Karpas-422 (cell line): ENCODE results near the gene MFAP2. TPM values are rescaled to one million over a fixed set of nuclear protein-coding genes. Genes with fewer than 3 reads are reported as not detected.

Experiments
- DNase-seq: peaks from one replicate; pipeline ENCODE4 v3.0.0-alpha.2; 2015
- H2AFZ ChIP-seq: fragments of 200-600 bp; sonication (generic); 2 replicates; pipeline ENCODE4 v1.6.1; 2014; ENCODE audit warnings: antibody characterized with exemption, low read length, mixed read lengths
- H3K27ac ChIP-seq: fragments of 200-600 bp; sonication (generic); 2 replicates; pipeline ENCODE4 v1.5.1; 2014; ENCODE audit warnings: mild to moderate bottlenecking, low read length, moderate library complexity
- H3K27me3 ChIP-seq: fragments of 200-600 bp; sonication (generic); 2 replicates; pipeline ENCODE4 v1.6.1; 2014; ENCODE audit warnings: low read length, mixed read lengths
- H3K36me3 ChIP-seq: fragments of 200-600 bp; sonication (generic); 2 replicates; pipeline ENCODE4 v1.6.1; 2014; ENCODE audit warnings: low read length, mixed read lengths; ENCODE audit not compliant: insufficient read depth
- H3K4me1 ChIP-seq: fragments of 200-600 bp; sonication (generic); 2 replicates; pipeline ENCODE4 v1.6.1; 2014; ENCODE audit warnings: mild to moderate bottlenecking, low read length, mixed read lengths
- H3K4me2 ChIP-seq: fragments of 200-600 bp; sonication (generic); 2 replicates; pipeline ENCODE4 v1.6.1; 2014; ENCODE audit warnings: low read length, low read depth, mild to moderate bottlenecking; ENCODE audit not compliant: poor library complexity, severe bottlenecking
- H3K4me3 ChIP-seq: fragments of 200-600 bp; sonication (generic); 2 replicates; pipeline ENCODE4 v1.5.1; 2014; ENCODE audit warnings: mild to moderate bottlenecking, antibody characterized with exemption, low read length, mixed read lengths
- H3K79me2 ChIP-seq: fragments of 200-600 bp; sonication (generic); 2 replicates; pipeline ENCODE4 v1.6.1; 2014; ENCODE audit warnings: mild to moderate bottlenecking, low read length, mixed read lengths
- H3K9ac ChIP-seq: fragments of 200-600 bp; sonication (generic); 2 replicates; pipeline ENCODE4 v1.6.0; 2014; ENCODE audit warnings: low read length
- H3K9me2 ChIP-seq: fragments of 200-600 bp; sonication (generic), shearing (Covaris generic); replicated peaks from 2 replicates; pipeline ENCODE4 v1.6.0; 2014; ENCODE audit warnings: mild to moderate bottlenecking, low read length, moderate library complexity; ENCODE audit not compliant: insufficient read depth
- H3K9me3 ChIP-seq: fragments of 300-700, 200-600 bp; sonication (generic); 2 replicates; pipeline ENCODE4 v1.6.1; 2014; ENCODE audit warnings: low read length, mixed read lengths
- H4K20me1 ChIP-seq: fragments of 200-600 bp; sonication (generic); 2 replicates; pipeline ENCODE4 v1.6.1; 2014; ENCODE audit warnings: mild to moderate bottlenecking, antibody characterized with exemption, low read length, low read depth; ENCODE audit not compliant: insufficient read depth
- total RNA-seq: library from RNA; depleted of rRNA; stranded (reverse); fragments of >200 nt; shearing (Covaris generic); gene quantifications from 2 replicates; pipeline ENCODE4 v1.2.3, GENCODE V29; 2014; ENCODE audit warnings: low replicate concordance; rRNA removed

The MFAP2 gene, protein sequence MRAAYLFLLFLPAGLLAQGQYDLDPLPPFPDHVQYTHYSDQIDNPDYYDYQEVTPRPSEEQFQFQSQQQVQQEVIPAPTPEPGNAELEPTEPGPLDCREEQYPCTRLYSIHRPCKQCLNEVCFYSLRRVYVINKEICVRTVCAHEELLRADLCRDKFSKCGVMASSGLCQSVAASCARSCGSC
- not detected in 2 replicates for total RNA-seq

DNA sequence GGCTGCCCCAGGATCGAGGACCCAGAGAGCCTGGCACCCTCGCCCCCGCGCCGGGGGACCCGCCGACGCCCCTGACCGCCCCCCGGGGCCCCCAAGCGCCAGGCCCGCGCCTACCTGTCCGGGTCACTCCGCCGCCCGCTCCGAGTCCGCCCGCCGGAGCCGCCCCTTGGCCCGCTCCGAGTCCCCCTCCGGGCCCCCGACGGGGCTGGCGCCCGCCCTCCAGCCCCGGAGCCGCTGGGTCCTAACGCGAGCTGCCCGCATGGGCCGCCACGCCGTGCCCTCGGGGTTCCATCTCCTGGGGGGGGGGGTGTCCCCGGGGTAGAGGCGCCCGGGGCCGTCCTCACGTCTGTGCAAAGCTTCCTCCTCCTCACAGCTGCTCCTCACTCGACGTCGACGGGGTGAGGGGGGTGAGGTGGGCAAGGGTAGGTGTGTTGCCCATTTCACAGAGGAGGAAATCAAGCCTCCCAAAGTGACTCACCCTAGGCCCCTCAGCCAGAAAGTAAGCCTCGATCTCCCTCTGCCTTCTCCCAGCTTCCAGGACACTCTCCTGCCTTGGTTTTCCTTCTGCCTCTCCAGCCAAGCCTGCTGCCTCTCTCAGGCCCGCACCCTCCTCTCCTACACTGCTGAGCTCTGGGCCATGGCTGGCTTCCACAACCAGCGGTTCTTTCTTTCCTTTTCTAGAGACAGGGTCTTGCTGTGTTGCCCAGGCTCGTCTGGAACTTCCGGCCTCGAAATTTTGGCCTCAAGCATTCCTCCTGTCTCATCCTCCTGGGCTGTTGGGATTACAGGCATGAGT lies at the start of gene MFAP2:
MFAP2 (minus strand) TSS at position 148 of the 796 bp plus-strand sequence. CDS start 2,347 bp downstream, outside the sequence.
- H3K36me3 ChIP-seq: no peaks in the 10 kb centered on the region
- H4K20me1 ChIP-seq: no peaks in the 10 kb centered on the region
- DNase-seq: no peak
- no peaks in the 10 kb centered on the region for H3K79me2 ChIP-seq
- H3K27me3 ChIP-seq: no peaks in the 10 kb centered on the region
- H2AFZ ChIP-seq: no peak within 1 kb of the TSS
- H3K4me1 ChIP-seq: no peaks in the 10 kb centered on the region
- H3K9me3 ChIP-seq: no peaks in the 10 kb centered on the region
- no peak within 1 kb of the TSS for H3K4me2 ChIP-seq
- no peak within 1 kb of the TSS for H3K4me3 ChIP-seq
- no peaks in the 10 kb centered on the region for H3K9me2 ChIP-seq
- no peak within 1 kb of the TSS for H3K27ac ChIP-seq
- no peak within 1 kb of the TSS for H3K9ac ChIP-seq

DNA sequence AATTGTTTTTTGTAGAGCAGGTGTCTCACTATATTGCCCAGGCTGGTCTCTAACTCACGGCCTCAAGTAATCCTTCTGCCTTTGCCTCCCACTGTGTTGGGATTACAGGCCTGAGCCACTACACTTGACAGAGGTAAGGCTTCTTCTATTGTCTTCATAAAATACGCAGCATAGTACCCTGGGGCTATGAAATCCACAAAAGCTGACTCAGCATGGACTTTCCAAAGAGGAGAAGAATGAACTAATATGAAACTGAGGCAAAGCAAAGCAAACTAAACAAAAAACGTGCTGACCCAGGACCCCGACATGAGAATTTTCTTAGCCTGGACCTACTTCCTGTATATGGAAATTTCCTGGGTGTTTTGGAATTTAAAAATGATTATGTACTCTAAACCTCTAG lies 49.8 kb upstream of the MFAP2 start:
- Histone ChIP-seq H3K4me3 (no peak overlapping the region), H3K27ac (no peak overlapping the region), H3K4me1 (no peaks in the 10 kb centered on the region), H3K9me2 (no peaks in the 10 kb centered on the region), H3K9me3 (no peaks in the 10 kb centered on the region), H3K27me3 (no peaks in the 10 kb centered on the region), H3K4me2 (no peak overlapping the region), H3K36me3 (peaks cover 37% of the 10 kb centered on the region; the same call in 1 of the 2 replicates), H2AFZ (no peak overlapping the region), H3K9ac (no peak overlapping the region), H4K20me1 (peaks cover 6% of the 10 kb centered on the region; the same call in 1 of the 2 replicates), H3K79me2 (peaks cover 22% of the 10 kb centered on the region)
- no peak for DNase-seq

DNA sequence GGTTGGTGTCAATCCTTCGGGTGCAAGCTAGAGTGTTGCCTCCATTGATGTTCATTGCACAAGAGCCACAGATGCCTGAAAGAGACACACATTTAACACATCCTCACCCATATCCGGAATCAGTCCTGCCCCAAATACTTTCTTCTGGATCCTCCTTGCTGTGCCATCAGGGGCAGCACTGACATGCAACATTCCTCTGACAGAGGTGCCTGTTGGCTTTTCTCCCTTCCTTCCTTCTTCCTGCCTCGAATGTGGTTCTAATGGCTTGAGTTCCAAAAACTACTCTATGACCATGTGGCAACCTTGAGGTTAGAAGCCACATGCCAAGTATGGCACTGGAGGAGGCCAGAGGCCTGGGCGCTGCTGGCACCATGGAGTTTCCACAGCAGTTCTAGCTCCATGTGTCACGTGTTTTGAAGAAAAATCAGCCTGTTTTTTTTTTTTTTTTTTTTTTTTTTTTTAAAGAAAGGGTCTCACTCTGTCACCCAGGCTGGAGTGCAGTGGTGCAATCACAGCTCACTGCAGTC lies 48.3 kb upstream of the MFAP2 start:
- no peak overlapping the region for H3K27ac ChIP-seq
- H2AFZ ChIP-seq: no peak overlapping the region
- no peak overlapping the region for H3K4me2 ChIP-seq
- no peak for DNase-seq
- H3K36me3 ChIP-seq: peaks cover 40% of the 10 kb centered on the region
- no peaks in the 10 kb centered on the region for H3K4me1 ChIP-seq
- H3K79me2 ChIP-seq: peaks cover 11% of the 10 kb centered on the region
- H3K9ac ChIP-seq: no peak overlapping the region
- H4K20me1 ChIP-seq: peaks cover 4% of the 10 kb centered on the region; the same call in 1 of the 2 replicates
- no peaks in the 10 kb centered on the region for H3K9me3 ChIP-seq
- no peak overlapping the region for H3K4me3 ChIP-seq
- no peaks in the 10 kb centered on the region for H3K9me2 ChIP-seq
- no peaks in the 10 kb centered on the region for H3K27me3 ChIP-seq

- Histone ChIP-seq H3K79me2 (peaks cover 5% of the 10 kb centered on the region), H3K9me2 (no peaks in the 10 kb centered on the region), H2AFZ (no peak overlapping the region), H4K20me1 (no peaks in the 10 kb centered on the region), H3K4me2 (no peak overlapping the region), H3K4me1 (no peaks in the 10 kb centered on the region), H3K27me3 (no peaks in the 10 kb centered on the region), H3K4me3 (no peak overlapping the region), H3K27ac (no peak overlapping the region), H3K36me3 (peaks cover 41% of the 10 kb centered on the region), H3K9ac (no peak overlapping the region), H3K9me3 (no peaks in the 10 kb centered on the region)
- no peak for DNase-seq
Observed at GRCh38 chr1:17027900-17028299, 47.5 kb upstream of the MFAP2 start.

GRCh38 chr1:17027403-17027802 lies 47.0 kb upstream of the MFAP2 start:
- no peak overlapping the region for H3K4me2 ChIP-seq
- H3K79me2 ChIP-seq: peaks cover 4% of the 10 kb centered on the region; the same call in 1 of the 2 replicates
- H3K4me1 ChIP-seq: no peaks in the 10 kb centered on the region
- no peaks in the 10 kb centered on the region for H3K9me3 ChIP-seq
- H3K36me3 ChIP-seq: peaks cover 43% of the 10 kb centered on the region
- H3K27me3 ChIP-seq: no peaks in the 10 kb centered on the region
- H3K4me3 ChIP-seq: no peak overlapping the region
- no peak overlapping the region for H3K9ac ChIP-seq
- no peaks in the 10 kb centered on the region for H3K9me2 ChIP-seq
- H2AFZ ChIP-seq: no peak overlapping the region
- H3K27ac ChIP-seq: no peak overlapping the region
- DNase-seq: no peak
- no peaks in the 10 kb centered on the region for H4K20me1 ChIP-seq

- H3K9me2 ChIP-seq: no peaks in the 10 kb centered on the region
- H3K27ac ChIP-seq: no peak overlapping the region
- H3K9me3 ChIP-seq: no peaks in the 10 kb centered on the region
- H3K9ac ChIP-seq: no peak overlapping the region
- H3K36me3 ChIP-seq: peaks cover 59% of the 10 kb centered on the region
- H3K4me1 ChIP-seq: no peaks in the 10 kb centered on the region
- H3K27me3 ChIP-seq: no peaks in the 10 kb centered on the region
- H4K20me1 ChIP-seq: no peaks in the 10 kb centered on the region; the same call in 1 of the 2 replicates
- DNase-seq: no peak
- no peak overlapping the region for H3K4me3 ChIP-seq
- H2AFZ ChIP-seq: no peak overlapping the region
- no peaks in the 10 kb centered on the region for H3K79me2 ChIP-seq
- H3K4me2 ChIP-seq: no peak overlapping the region
Observed at GRCh38 chr1:17024721-17025120, 44.3 kb upstream of the MFAP2 start.

GRCh38 chr1:17023573-17023972 lies 43.2 kb upstream of the MFAP2 start:
- peaks cover 60% of the 10 kb centered on the region for H3K36me3 ChIP-seq
- no peak overlapping the region for H2AFZ ChIP-seq
- H3K4me2 ChIP-seq: no peak overlapping the region
- no peaks in the 10 kb centered on the region for H3K9me3 ChIP-seq
- no peak overlapping the region for H3K27ac ChIP-seq
- H3K79me2 ChIP-seq: no peaks in the 10 kb centered on the region
- no peaks in the 10 kb centered on the region; the same call in 1 of the 2 replicates for H4K20me1 ChIP-seq
- no peak overlapping the region for H3K9ac ChIP-seq
- no peaks in the 10 kb centered on the region for H3K9me2 ChIP-seq
- no peaks in the 10 kb centered on the region for H3K4me1 ChIP-seq
- H3K27me3 ChIP-seq: no peaks in the 10 kb centered on the region
- no peak overlapping the region for H3K4me3 ChIP-seq
- no peak for DNase-seq

DNA sequence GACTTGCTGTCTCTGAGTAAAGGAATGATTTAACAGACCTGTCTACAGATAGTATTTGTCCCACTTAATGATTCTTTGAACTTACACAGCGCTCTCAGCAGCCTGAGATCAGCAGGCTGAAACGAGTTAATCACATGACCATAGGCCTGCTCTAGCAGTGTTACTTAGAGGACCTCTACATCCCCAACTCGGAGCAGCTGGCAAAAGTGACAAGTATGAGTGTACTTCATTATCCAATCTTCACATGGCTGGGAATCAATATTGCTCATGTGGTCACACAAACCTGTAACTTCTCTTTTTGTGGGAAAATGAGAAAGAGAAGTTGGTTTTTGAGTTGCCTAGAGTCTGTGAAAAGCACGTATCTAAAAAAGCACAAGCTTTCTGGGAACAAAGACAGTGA lies 42.7 kb upstream of the MFAP2 start:
- Histone ChIP-seq H3K9ac (no peak overlapping the region), H3K27me3 (no peaks in the 10 kb centered on the region), H3K79me2 (no peaks in the 10 kb centered on the region), H2AFZ (no peak overlapping the region), H3K4me1 (no peaks in the 10 kb centered on the region), H3K9me2 (no peaks in the 10 kb centered on the region), H3K4me3 (no peak overlapping the region), H3K27ac (no peak overlapping the region), H3K36me3 (peaks cover 59% of the 10 kb centered on the region), H3K4me2 (no peak overlapping the region), H3K9me3 (no peaks in the 10 kb centered on the region), H4K20me1 (no peaks in the 10 kb centered on the region; the same call in 1 of the 2 replicates)
- no peak for DNase-seq
